ENCODE results near the gene IL18.

DNA sequence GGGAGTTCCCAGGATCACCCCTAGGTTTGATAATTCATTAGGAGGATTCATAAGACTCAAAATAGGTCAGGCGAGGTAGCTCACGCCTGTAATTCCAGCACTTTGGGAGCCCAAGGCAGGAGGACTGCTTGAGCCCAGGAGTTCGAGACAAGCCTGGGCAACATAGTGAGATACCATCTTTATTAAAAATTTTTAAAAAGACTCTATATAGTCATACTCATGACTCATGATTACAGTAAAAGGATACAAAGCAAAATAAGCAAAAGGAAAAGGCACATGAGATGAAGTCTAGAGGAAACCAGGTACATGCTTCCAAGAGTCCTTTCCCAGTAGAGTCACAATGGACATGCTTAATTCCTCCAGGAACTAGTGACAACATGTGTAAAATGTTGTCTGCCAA lies 48.4 kb upstream of the IL18 start:
- TF ChIP-seq, protein P1, sequence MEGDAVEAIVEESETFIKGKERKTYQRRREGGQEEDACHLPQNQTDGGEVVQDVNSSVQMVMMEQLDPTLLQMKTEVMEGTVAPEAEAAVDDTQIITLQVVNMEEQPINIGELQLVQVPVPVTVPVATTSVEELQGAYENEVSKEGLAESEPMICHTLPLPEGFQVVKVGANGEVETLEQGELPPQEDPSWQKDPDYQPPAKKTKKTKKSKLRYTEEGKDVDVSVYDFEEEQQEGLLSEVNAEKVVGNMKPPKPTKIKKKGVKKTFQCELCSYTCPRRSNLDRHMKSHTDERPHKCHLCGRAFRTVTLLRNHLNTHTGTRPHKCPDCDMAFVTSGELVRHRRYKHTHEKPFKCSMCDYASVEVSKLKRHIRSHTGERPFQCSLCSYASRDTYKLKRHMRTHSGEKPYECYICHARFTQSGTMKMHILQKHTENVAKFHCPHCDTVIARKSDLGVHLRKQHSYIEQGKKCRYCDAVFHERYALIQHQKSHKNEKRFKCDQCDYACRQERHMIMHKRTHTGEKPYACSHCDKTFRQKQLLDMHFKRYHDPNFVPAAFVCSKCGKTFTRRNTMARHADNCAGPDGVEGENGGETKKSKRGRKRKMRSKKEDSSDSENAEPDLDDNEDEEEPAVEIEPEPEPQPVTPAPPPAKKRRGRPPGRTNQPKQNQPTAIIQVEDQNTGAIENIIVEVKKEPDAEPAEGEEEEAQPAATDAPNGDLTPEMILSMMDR (IDR thresholded peaks at IDR 0.05): no peak
- TF ChIP-seq USF2 (CRISPR knock-in tag; IDR thresholded peaks at IDR 0.05) (no peak), NR2C2 (CRISPR knock-in tag; IDR thresholded peaks at IDR 0.05) (no peak), CREB1 (CRISPR knock-in tag; IDR thresholded peaks at IDR 0.05) (no peak), MAX (CRISPR knock-in tag; IDR thresholded peaks at IDR 0.05) (no peak), TEAD1 (CRISPR knock-in tag; IDR thresholded peaks at IDR 0.05) (no peak), ZNF416 (CRISPR knock-in tag; IDR thresholded peaks at IDR 0.05) (no peak), TEAD4 (CRISPR knock-in tag; IDR thresholded peaks at IDR 0.05) (no peak), ZSCAN18 (CRISPR knock-in tag; IDR thresholded peaks at IDR 0.05) (no peak), ETV6 (CRISPR knock-in tag; IDR thresholded peaks at IDR 0.05) (no peak)
- TF ChIP-seq, protein P2, sequence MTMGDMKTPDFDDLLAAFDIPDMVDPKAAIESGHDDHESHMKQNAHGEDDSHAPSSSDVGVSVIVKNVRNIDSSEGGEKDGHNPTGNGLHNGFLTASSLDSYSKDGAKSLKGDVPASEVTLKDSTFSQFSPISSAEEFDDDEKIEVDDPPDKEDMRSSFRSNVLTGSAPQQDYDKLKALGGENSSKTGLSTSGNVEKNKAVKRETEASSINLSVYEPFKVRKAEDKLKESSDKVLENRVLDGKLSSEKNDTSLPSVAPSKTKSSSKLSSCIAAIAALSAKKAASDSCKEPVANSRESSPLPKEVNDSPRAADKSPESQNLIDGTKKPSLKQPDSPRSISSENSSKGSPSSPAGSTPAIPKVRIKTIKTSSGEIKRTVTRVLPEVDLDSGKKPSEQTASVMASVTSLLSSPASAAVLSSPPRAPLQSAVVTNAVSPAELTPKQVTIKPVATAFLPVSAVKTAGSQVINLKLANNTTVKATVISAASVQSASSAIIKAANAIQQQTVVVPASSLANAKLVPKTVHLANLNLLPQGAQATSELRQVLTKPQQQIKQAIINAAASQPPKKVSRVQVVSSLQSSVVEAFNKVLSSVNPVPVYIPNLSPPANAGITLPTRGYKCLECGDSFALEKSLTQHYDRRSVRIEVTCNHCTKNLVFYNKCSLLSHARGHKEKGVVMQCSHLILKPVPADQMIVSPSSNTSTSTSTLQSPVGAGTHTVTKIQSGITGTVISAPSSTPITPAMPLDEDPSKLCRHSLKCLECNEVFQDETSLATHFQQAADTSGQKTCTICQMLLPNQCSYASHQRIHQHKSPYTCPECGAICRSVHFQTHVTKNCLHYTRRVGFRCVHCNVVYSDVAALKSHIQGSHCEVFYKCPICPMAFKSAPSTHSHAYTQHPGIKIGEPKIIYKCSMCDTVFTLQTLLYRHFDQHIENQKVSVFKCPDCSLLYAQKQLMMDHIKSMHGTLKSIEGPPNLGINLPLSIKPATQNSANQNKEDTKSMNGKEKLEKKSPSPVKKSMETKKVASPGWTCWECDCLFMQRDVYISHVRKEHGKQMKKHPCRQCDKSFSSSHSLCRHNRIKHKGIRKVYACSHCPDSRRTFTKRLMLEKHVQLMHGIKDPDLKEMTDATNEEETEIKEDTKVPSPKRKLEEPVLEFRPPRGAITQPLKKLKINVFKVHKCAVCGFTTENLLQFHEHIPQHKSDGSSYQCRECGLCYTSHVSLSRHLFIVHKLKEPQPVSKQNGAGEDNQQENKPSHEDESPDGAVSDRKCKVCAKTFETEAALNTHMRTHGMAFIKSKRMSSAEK (CRISPR knock-in tag; IDR thresholded peaks at IDR 0.05; ENCODE audit: borderline replicate concordance): no peak
- TF ChIP-seq, protein P3, sequence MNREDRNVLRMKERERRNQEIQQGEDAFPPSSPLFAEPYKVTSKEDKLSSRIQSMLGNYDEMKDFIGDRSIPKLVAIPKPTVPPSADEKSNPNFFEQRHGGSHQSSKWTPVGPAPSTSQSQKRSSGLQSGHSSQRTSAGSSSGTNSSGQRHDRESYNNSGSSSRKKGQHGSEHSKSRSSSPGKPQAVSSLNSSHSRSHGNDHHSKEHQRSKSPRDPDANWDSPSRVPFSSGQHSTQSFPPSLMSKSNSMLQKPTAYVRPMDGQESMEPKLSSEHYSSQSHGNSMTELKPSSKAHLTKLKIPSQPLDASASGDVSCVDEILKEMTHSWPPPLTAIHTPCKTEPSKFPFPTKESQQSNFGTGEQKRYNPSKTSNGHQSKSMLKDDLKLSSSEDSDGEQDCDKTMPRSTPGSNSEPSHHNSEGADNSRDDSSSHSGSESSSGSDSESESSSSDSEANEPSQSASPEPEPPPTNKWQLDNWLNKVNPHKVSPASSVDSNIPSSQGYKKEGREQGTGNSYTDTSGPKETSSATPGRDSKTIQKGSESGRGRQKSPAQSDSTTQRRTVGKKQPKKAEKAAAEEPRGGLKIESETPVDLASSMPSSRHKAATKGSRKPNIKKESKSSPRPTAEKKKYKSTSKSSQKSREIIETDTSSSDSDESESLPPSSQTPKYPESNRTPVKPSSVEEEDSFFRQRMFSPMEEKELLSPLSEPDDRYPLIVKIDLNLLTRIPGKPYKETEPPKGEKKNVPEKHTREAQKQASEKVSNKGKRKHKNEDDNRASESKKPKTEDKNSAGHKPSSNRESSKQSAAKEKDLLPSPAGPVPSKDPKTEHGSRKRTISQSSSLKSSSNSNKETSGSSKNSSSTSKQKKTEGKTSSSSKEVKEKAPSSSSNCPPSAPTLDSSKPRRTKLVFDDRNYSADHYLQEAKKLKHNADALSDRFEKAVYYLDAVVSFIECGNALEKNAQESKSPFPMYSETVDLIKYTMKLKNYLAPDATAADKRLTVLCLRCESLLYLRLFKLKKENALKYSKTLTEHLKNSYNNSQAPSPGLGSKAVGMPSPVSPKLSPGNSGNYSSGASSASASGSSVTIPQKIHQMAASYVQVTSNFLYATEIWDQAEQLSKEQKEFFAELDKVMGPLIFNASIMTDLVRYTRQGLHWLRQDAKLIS (CRISPR knock-in tag; IDR thresholded peaks at IDR 0.05; ENCODE audit: borderline replicate concordance): no peak

Data from WTC11 (cell line).